EL (cell line): ENCODE measurements around the gene MSRB1.

Experiments used
- DNase-seq: peaks from one replicate; pipeline ENCODE4 v3.0.0-alpha.2; 2016

The MSRB1 gene

GRCh38 chr16:1942810-1943726 lies at the start of gene MSRB1:
Gene MSRB1, minus strand, starts transcription at chr16:1943199. Its CDS starts 43 bp downstream, at chr16:1943156.
- DNase-seq, result peak; percentile 99

- peak; percentile 79 for DNase-seq
Observed at GRCh38 chr16:1991948-1992703, 49.1 kb upstream of the MSRB1 start.

DNA sequence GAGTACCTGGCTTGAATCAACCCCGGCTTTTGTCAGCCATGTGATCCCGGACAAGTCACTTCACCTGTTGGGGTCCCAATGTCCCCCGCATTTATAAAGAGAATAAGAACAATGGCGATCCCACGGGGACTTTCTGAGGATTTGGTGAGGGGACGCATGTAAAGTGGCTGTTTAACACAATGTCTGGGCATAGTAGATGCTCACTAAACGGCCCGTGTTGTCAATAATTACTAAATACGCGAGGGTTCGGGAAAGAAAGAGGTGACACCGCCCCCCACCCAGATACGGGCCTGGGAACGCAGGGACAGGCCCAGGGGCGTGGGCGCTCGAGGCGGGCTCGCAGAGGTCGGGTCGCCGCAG lies 48.6 kb upstream of the MSRB1 start:
- DNase-seq, result no peak

- no peak for DNase-seq
Observed at GRCh38 chr16:1991135-1991551, 48.1 kb upstream of the MSRB1 start.

GRCh38 chr16:1990351-1991134 lies 47.5 kb upstream of the MSRB1 start:
- no peak for DNase-seq

DNA sequence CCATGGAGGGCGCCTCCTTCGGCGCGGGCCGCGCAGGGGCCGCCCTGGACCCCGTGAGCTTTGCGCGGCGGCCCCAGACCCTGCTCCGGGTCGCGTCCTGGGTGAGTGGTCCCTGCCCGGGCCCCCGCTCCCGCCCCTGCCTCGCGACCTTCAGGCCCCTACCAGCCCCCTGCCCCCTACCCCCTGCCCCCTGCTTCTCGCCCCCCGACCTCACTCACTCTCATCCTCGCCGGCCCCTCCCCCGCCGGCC lies 47.0 kb upstream of the MSRB1 start:
- DNase-seq, result no peak

DNA sequence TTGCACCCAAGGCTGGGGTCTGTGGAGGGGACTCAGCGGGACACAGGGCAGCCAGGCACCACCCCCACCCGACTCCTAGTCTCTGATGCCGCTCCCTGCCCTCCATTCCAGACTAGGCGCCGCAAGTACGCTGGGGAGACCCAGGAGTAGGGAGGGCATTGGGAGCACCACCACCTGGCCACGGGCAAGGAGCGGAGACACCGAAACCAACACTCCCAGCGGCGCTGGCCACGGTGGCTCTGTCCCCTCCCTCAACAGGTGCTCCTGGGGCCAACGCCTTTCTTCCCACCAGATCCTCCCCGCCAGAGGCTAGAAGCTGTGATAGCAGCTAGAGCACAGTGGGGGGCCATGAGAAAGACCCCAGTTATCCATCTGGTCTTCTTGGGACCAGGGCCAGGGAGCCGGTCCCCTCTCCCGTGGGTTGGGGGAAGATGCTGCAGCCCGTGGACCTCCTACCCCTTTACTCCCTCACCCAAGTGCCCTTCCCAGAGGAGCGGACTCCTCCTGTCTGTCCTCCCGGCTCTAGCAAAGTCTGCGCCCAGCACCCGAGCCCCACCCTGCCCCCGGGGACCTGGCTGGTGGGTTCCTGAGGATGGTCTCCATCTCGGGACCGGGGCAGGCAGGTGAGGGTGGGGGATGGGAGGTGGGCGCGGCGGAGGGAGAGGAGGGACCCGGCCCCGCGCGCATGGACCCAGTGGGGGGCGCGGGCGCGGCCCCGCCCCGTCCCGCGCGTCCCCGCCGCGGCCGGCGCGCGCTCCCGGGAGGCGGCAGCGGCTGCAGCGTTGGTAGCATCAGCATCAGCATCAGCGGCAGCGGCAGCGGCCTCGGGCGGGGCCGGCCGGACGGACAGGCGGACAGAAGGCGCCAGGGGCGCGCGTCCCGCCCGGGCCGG lies 46.5 kb upstream of the MSRB1 start, which contains the start of gene SYNGR3:
Gene SYNGR3, plus strand, starts transcription at position 762 of the 892 bp plus-strand sequence. CDS start 133 bp downstream, outside the sequence.
- DNase-seq, result peak; percentile 38

GRCh38 chr16:1987198-1987597 lies 44.2 kb upstream of the MSRB1 start:
- DNase-seq, result no peak

GRCh38 chr16:1985466-1986150 lies 42.6 kb upstream of the MSRB1 start:
- DNase-seq, result no peak

- DNase-seq, result peak; percentile 37
Observed at GRCh38 chr16:1984347-1985225, 41.6 kb upstream of the MSRB1 start.

- peak; percentile 92 for DNase-seq
Observed at GRCh38 chr16:1983544-1984346, 40.7 kb upstream of the MSRB1 start, which contains the start of gene GFER. Gene GFER, plus strand, starts transcription at chr16:1984193. Its CDS starts 26 bp downstream, at chr16:1984219.

DNA sequence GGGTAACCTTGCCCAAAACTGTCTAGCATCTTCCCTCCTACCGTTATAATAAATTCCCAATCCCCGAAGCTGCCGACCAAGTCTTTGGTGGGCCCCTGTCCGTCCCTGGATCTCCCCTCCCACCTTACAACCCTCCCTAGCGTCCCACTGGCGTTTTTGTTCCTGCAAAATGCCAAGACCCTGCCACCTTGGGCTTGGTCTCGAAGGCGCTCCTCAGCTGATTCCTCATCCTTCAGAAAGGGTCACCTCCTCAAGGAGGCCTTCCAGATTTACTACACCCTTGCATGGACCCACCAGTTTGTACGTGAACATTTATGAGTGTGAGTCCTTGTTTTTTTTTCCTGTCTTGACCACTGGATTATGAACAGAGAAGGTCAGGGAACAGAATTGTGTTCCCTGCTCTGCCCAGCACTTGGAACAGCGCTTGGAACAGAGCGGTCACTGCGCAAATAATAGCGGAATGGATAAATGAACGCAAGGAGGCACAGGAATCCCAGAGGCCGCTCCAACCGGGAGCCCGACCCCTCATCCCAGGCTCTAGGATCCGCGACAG lies 40.1 kb upstream of the MSRB1 start:
- DNase-seq, result no peak

GRCh38 chr16:1982013-1982433 lies 39.0 kb upstream of the MSRB1 start:
- no peak for DNase-seq

- no peak for DNase-seq
Observed at GRCh38 chr16:1981398-1981836, 38.4 kb upstream of the MSRB1 start, which contains the start of gene NOXO1. Gene NOXO1, minus strand, starts transcription at chr16:1981469. Its CDS starts 290 bp downstream, at chr16:1981179.

- no peak for DNase-seq
Observed at GRCh38 chr16:1980770-1981087, 37.7 kb upstream of the MSRB1 start.

DNA sequence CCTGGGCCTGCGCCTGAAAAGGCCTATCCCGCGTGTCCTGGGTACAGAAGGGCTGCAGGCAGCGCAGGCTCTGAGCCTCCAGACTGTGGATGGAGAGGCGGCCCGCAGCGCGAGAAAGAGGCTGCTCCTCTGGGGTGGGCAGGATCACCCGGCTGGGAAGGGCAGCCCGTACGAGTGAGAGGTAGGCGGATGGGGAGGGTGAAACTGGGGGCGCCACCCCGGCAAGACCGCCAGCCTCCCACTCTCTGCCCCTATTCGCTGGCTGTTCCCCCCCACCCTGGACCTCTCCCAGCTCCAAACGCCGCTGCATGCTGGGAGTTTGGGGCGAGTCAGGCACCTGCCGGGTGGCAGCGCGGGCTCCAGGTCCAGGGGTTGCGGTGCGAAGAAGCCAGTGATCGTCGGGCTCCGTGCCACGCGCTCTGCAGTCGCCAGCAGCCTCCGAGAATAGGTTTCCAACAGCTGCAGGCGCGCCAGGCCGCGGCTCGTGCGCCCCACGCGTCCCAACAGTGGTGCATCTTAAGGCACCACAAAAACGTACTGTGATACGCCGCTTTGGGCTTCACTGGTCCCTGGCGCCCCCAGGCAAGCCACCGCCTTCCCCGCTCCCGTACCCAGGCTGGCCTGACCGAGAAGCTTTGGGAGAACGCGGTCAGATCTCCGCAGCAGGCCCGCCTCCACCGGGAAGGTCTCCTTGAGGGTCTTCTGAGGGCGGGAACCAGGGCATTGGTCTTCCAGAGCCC lies 37.2 kb upstream of the MSRB1 start:
- DNase-seq, result no peak

DNA sequence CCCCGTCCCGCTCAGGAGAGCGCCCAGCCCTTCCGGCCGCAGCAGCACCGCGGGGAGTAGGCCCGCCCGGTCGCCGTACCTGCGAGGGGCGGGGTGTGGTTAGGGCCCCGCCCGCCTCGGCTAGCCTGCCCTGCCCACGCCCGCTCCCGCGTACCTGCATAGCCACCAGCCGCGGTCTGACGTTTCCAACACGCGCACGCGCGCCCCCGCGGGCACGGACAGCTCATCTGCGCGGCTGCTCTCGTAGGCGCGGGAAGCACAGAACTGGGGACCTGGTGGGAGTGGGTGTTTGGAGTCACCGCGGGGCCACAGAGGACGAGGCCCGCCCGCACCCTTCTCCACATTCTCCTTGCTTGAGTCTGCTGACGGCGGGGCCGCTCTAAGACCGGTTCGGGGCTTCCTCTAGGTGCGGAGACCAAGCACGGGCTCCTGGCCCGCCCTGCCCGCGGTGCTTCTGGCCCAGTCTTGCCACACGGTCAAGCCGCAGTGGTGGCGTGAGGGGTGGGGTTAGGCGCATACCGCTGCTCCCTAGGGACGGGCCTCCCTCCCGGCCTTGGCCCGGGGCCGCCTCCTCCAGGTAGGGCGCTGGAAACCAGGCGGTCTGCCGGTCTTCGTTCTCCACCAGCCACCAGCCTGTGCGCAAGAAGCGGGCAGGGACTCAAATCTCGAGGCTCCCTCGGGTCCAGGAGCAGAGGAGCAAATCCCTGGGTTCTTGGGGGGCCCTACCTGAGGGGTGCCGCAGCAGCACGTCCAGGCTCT lies 36.5 kb upstream of the MSRB1 start:
- DNase-seq, result no peak
